ENCODE data around the gene SLC39A10.

- TF ChIP-seq TAF1 (IDR thresholded peaks at IDR 0.05; ENCODE audit: low read depth, low read length), result no peak
- TF ChIP-seq POU2F2 (IDR thresholded peaks at IDR 0.05; ENCODE audit: low read depth, low read length), result no peak
- TF ChIP-seq POLR2A (IDR thresholded peaks at IDR 0.05; ENCODE audit: low read depth, low read length), result no peak
Measured at GRCh38 chr2:195645413-195645812, 11.6 kb upstream of the SLC39A10 start.
